HUES48 (cell line): ENCODE results near the gene FMO5.
A peak's percentile ranks its signal among the peaks of the same experiment; 100 is the strongest.
"Not testable (repeated sequence)": the region's sequence is repeated elsewhere in the genome, so short reads cannot be mapped to it uniquely, and the experiment has no call there.

Experiments used
- H3K27ac ChIP-seq: one replicate; pipeline ENCODE4 v1.7.0; 2013; ENCODE audit warnings: low read depth, low read length, inconsistent platforms
- H3K27me3 ChIP-seq: 2 replicates; pipeline ENCODE4 v1.6.1; 2013; ENCODE audit warnings: mild to moderate bottlenecking, low read length; ENCODE audit not compliant: control insufficient read depth, insufficient read depth
- H3K36me3 ChIP-seq: 2 replicates; pipeline ENCODE4 v1.6.1; 2013; ENCODE audit warnings: low read length; ENCODE audit not compliant: control insufficient read depth, insufficient read depth
- H3K4me1 ChIP-seq: 2 replicates; pipeline ENCODE4 v1.6.1; 2013; ENCODE audit warnings: mild to moderate bottlenecking, low read length; ENCODE audit not compliant: control insufficient read depth, insufficient read depth
- H3K4me3 ChIP-seq: 2 replicates; pipeline ENCODE4 v1.5.1; 2013; ENCODE audit warnings: mild to moderate bottlenecking, low read depth, low read length
- H3K9ac ChIP-seq: 2 replicates; pipeline ENCODE4 v1.6.1; 2013; ENCODE audit warnings: mild to moderate bottlenecking, low read depth, low read length, moderate library complexity
- H3K9me3 ChIP-seq: 2 replicates; pipeline ENCODE4 v1.6.1; 2013; ENCODE audit warnings: low read length; ENCODE audit not compliant: control insufficient read depth, insufficient read depth

The FMO5 gene

DNA sequence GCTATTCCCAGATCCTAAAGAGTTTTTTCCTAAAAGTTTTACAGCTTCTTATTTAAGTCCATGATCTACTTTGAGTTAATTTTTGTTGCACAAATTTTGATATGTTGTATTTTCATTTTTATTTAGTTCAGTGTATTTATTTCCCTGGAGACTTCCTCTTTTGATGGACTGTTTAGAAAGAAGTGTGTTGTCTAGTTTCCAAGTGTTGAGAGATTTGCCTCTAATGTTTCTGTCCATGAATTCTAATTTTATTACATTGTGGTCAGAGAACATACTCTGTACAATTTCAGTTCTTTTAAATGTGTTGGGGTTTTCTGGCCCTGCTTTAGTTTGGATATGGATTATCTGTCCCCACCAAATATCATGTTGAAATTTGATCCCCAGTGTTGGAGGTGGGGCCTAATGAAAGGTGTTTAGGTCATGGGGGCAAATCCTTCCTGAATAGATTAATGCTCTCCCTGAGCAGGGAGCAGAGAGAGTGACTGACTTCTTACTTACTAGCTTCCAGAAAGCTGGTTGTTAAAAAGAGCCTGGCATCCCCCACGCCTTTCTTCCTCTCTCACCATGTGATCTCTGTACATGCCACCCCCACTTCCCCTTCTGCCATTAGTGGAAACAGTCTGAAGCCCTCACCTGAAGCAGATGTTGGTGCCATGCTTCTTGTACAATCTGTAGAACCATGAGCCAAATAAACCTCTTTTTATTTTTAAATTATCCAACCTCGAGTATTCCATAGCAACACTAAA is 21.9 kb upstream of the FMO5 start:
- H3K9ac ChIP-seq = no peak overlapping the region
- H3K27me3 ChIP-seq = 0 out of 2 replicates have a peak, but pooled peaks cover 1% of the 10 kb centered on the region
- H3K9me3 ChIP-seq = no peaks in the 10 kb centered on the region
- H3K4me1 ChIP-seq = peaks cover 33% of the 10 kb centered on the region
- no peaks in the 10 kb centered on the region for H3K36me3 ChIP-seq
- H3K4me3 ChIP-seq = no peak overlapping the region
- H3K27ac ChIP-seq = peak overlapping the region; percentile 27

DNA sequence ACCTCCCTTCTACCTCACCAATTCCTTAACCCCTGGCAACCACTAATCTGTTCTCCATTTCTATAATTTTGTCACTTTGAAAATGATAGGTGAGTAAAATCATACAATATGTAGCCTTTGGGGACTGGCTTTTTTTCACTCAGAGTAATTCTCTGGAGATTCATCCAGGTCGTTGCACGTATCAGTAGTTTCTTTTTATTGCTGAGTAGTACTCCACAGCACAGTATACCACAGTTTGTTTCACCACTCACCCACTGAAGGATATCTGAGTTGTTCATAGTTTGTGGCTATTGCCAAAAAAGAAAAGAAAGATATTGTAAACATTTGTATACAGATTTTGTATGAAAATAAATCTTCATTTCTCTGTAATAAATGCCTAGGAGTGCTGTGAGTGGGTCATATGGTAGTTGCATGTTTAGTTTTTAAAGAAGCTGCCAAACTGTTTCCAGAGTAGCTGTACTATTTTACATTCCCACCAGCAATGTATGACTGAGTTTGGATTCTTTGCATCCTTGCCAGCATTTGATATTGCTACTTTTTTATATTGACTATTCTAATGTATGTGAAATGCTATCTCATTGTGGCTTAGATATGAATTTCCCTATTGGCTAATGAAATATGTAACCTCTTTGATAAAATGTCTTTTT is 21.0 kb upstream of the FMO5 start:
- Histone ChIP-seq H3K4me1 (peaks cover 40% of the 10 kb centered on the region), H3K9me3 (no peaks in the 10 kb centered on the region), H3K36me3 (no peaks in the 10 kb centered on the region), H3K4me3 (no peak overlapping the region), H3K27me3 (0 out of 2 replicates have a peak, but pooled peaks cover 6% of the 10 kb centered on the region), H3K9ac (no peak overlapping the region), H3K27ac (no peak overlapping the region)

GRCh38 chr1:147245586-147246021 is 20.5 kb upstream of the FMO5 start:
- Histone ChIP-seq H3K4me3 (no peak overlapping the region), H3K27me3 (0 out of 2 replicates have a peak, but pooled peaks cover 6% of the 10 kb centered on the region), H3K9ac (no peak overlapping the region), H3K4me1 (peaks cover 46% of the 10 kb centered on the region), H3K36me3 (no peaks in the 10 kb centered on the region), H3K9me3 (no peaks in the 10 kb centered on the region), H3K27ac (no peak overlapping the region)

DNA sequence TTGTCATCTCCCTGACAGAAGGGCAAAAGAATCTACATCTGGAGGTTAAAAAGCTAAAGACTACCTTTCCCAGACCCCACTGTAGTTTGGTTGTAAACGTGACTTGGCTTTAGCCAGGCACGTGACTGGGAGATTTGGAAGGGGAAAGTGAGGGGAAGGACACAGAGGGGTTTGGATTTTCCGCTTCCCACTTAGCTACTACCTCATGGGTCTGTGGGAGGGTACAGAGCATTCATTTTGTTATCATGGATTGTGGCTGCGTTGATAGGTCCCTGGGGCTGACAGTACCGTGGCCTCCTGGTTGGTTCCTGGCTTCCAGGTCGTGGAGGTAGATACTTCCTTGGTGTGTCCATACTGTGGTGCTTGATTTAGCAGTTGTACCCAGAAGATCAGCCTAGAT is 20.0 kb upstream of the FMO5 start:
- Histone ChIP-seq H3K4me1 (peaks cover 48% of the 10 kb centered on the region), H3K9ac (no peak overlapping the region), H3K36me3 (no peaks in the 10 kb centered on the region), H3K27me3 (0 out of 2 replicates have a peak, but pooled peaks cover 6% of the 10 kb centered on the region), H3K4me3 (no peak overlapping the region), H3K9me3 (no peaks in the 10 kb centered on the region), H3K27ac (no peak overlapping the region)

DNA sequence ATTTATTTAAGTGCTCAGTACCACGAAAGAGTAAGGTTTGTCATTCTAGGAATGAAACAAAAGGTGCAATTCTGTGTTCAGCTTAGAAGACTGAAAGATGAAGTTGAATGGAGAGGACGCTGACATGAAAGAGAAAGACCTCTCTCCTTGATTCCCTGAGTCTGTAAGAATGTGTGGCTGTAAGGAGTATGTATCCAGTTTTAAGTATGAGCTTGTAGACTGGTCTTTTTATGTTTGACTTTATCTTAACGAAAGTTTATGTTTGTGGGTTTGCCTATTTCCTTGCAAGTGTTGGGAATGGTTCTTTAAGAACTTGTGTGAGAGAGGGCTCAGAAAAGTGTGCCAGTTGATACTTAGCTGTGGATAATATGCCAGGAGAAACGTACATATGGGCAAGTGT is 18.7 kb upstream of the FMO5 start:
- Histone ChIP-seq H3K9me3 (no peaks in the 10 kb centered on the region), H3K27ac (no peak overlapping the region), H3K4me1 (peaks cover 50% of the 10 kb centered on the region), H3K36me3 (no peaks in the 10 kb centered on the region), H3K9ac (peak overlapping the region; percentile 71; the same call in 1 of the 2 replicates), H3K4me3 (peak overlapping the region; percentile 80), H3K27me3 (0 out of 2 replicates have a peak, but pooled peaks cover 6% of the 10 kb centered on the region)

DNA sequence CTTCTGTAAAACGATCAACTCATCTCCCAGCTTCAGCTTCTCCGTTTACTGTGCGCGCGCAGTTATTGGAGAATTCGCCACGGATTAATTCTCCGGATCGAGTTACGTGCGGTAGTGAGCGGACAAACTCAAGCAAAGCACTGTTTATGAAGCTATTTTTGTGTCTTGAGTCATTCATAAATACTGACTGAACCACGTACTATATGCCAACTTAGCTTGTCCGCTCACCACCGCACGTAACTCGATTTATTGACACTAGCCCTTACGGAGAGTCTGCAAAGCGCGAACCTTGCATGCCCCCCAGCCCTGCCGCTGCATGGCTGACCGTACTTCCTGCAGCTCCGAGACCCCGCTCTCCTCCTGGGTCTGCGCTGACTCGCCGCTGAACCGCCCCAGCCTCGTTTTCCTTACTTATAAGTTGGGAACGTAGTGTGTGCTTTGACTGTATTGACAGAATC is 18.1 kb upstream of the FMO5 start:
- no peaks in the 10 kb centered on the region for H3K9me3 ChIP-seq
- peak overlapping the region; percentile 92 for H3K27ac ChIP-seq
- H3K27me3 ChIP-seq = 0 out of 2 replicates have a peak, but pooled peaks cover 6% of the 10 kb centered on the region
- H3K9ac ChIP-seq = peak overlapping the region; percentile 71
- H3K36me3 ChIP-seq = no peaks in the 10 kb centered on the region
- H3K4me1 ChIP-seq = peaks cover 48% of the 10 kb centered on the region
- peak overlapping the region; percentile 80 for H3K4me3 ChIP-seq

- Histone ChIP-seq H3K27ac (peak within 1 kb of the TSS; percentile 92), H3K4me3 (peak within 1 kb of the TSS; percentile 80), H3K4me1 (peaks cover 45% of the 10 kb centered on the region), H3K27me3 (0 out of 2 replicates have a peak, but pooled peaks cover 6% of the 10 kb centered on the region), H3K36me3 (no peaks in the 10 kb centered on the region), H3K9me3 (no peaks in the 10 kb centered on the region), H3K9ac (peak within 1 kb of the TSS; percentile 71)
These were observed 17.5 kb upstream of the FMO5 start, which contains the start of gene CHD1L for GRCh38 chr1:147242449-147243227. Gene CHD1L, plus strand, starts transcription at chr1:147242684. Its CDS starts 20 bp downstream, at chr1:147242704.

- peak overlapping the region; percentile 80 for H3K4me3 ChIP-seq
- no peak overlapping the region for H3K9ac ChIP-seq
- no peaks in the 10 kb centered on the region for H3K36me3 ChIP-seq
- 0 out of 2 replicates have a peak, but pooled peaks cover 6% of the 10 kb centered on the region for H3K27me3 ChIP-seq
- peaks cover 38% of the 10 kb centered on the region for H3K4me1 ChIP-seq
- no peak overlapping the region for H3K27ac ChIP-seq
- H3K9me3 ChIP-seq = no peaks in the 10 kb centered on the region
These were observed 16.9 kb upstream of the FMO5 start for GRCh38 chr1:147241934-147242448.

GRCh38 chr1:147240131-147240721 is 15.1 kb upstream of the FMO5 start:
- Histone ChIP-seq H3K4me3 (peak overlapping the region; percentile 19; the same call in 1 of the 2 replicates), H3K4me1 (peaks cover 35% of the 10 kb centered on the region), H3K9me3 (peaks cover 15% of the 10 kb centered on the region)
- H3K27ac ChIP-seq, H3K36me3 ChIP-seq, H3K9ac ChIP-seq, H3K27me3 ChIP-seq: not testable (repeated sequence)
